CD14-positive monocyte (primary cell): ENCODE results near the gene TAC4. TPM values are rescaled to one million over a fixed set of nuclear protein-coding genes. Genes with fewer than 3 reads are reported as not detected.
A peak's percentile ranks its signal among the peaks of the same experiment; 100 is the strongest.

Source experiments
- DNase-seq, 3 donors: peaks; one replicate each; pipeline ENCODE4 v3.0.0-alpha.2; 2011 to 2022
- H2AFZ ChIP-seq: 2 replicates; pipeline ENCODE4 v1.6.0; 2012; ENCODE audit warnings: mild to moderate bottlenecking, low read depth, low read length, inconsistent platforms; ENCODE audit not compliant: insufficient read depth, poor library complexity, severe bottlenecking
- H3K27ac ChIP-seq, 2 donors: 1 replicate in 1 of 2; 2 replicates in 1 of 2; pipeline ENCODE4 v1.5.1; 2012 to 2013; ENCODE audit warnings: low read length in 2 of 2, control low read depth in 1 of 2, inconsistent platforms in 1 of 2, low read depth in 1 of 2, mild to moderate bottlenecking in 1 of 2
- H3K27me3 ChIP-seq, 2 donors: one replicate each; pipeline versions ENCODE4 v1.6.0 to v1.6.1; 2011 to 2013; ENCODE audit warnings: low read length in 2 of 2; ENCODE audit not compliant: control insufficient read depth in 2 of 2, insufficient read depth in 2 of 2
- H3K36me3 ChIP-seq, 2 donors: replicated peaks in 1 of 2; 1 replicate in 1 of 2; 2 replicates in 1 of 2; pipeline versions ENCODE4 v1.5.1 to v1.6.1; 2012 to 2013; ENCODE audit warnings: low read length in 2 of 2, control low read depth in 1 of 2, inconsistent platforms in 1 of 2, mild to moderate bottlenecking in 1 of 2; ENCODE audit not compliant: insufficient read depth in 2 of 2, control insufficient read depth in 1 of 2
- H3K4me1 ChIP-seq, 2 donors: 1 replicate in 1 of 2; 2 replicates in 1 of 2; pipeline versions ENCODE4 v1.5.1 to v1.6.1; 2012 to 2013; ENCODE audit warnings: low read length in 2 of 2, control low read depth in 1 of 2, inconsistent platforms in 1 of 2, mild to moderate bottlenecking in 1 of 2, moderate library complexity in 1 of 2; ENCODE audit not compliant: insufficient read depth in 2 of 2, control insufficient read depth in 1 of 2
- H3K4me2 ChIP-seq: replicated peaks from 2 replicates; pipeline ENCODE3; 2012; ENCODE audit warnings: low read length, moderate library complexity, mild to moderate bottlenecking; ENCODE audit not compliant: poor library complexity, severe bottlenecking; ENCODE audit errors: extremely low read depth
- H3K4me3 ChIP-seq, 3 experiments: fragments of 200-600 bp in 1 of 3; sonication (generic) in 1 of 3; replicated peaks in 1 of 3; 1 replicate in 2 of 3; 2 replicates in 1 of 3; pipeline ENCODE4 v1.5.1; 2011 to 2013; ENCODE audit warnings: low read length in 3 of 3, mild to moderate bottlenecking in 3 of 3, control low read depth in 2 of 3, low read depth in 2 of 3, inconsistent platforms in 1 of 3, moderate library complexity in 1 of 3
- H3K79me2 ChIP-seq: 2 replicates; pipeline ENCODE4 v1.6.0; 2012; ENCODE audit warnings: mild to moderate bottlenecking, control low read depth, inconsistent platforms, low read length, moderate library complexity; ENCODE audit not compliant: insufficient read depth
- H3K9ac ChIP-seq: 2 replicates; pipeline ENCODE4 v1.6.0; 2017; ENCODE audit warnings: low read length, mild to moderate bottlenecking; ENCODE audit not compliant: insufficient read depth, poor library complexity, severe bottlenecking
- H3K9me3 ChIP-seq, 2 donors: replicated peaks in 1 of 2; 1 replicate in 1 of 2; 2 replicates in 1 of 2; pipeline versions ENCODE4 v1.5.1 to v1.6.1; 2012 to 2013; ENCODE audit warnings: low read length in 2 of 2, control low read depth in 1 of 2; ENCODE audit not compliant: control insufficient read depth in 1 of 2, insufficient read depth in 1 of 2
- H4K20me1 ChIP-seq: 2 replicates; pipeline ENCODE4 v1.6.0; 2012; ENCODE audit warnings: mild to moderate bottlenecking, low read length, control low read depth, moderate library complexity; ENCODE audit not compliant: insufficient read depth
- H3K27ac Mint-ChIP-seq, 7 donors: one replicate each; pipeline ENCODE4 v1.8.0; 2020; ENCODE audit warnings: mild to moderate bottlenecking in 7 of 7, mixed read lengths in 7 of 7, moderate library complexity in 6 of 7, inconsistent platforms in 2 of 7
- H3K27me3 Mint-ChIP-seq, 3 donors: one replicate each; pipeline ENCODE4 v1.8.0; 2021 to 2022; ENCODE audit warnings: low read depth in 3 of 3, mild to moderate bottlenecking in 3 of 3, mixed read lengths in 3 of 3, moderate library complexity in 3 of 3, inconsistent platforms in 1 of 3
- H3K36me3 Mint-ChIP-seq, 2 donors: one replicate each; pipeline ENCODE4 v1.8.0; 2020; ENCODE audit warnings: mixed read lengths in 2 of 2, inconsistent platforms in 1 of 2, mild to moderate bottlenecking in 1 of 2
- H3K4me1 Mint-ChIP-seq: one replicate; pipeline ENCODE4 v1.8.0; 2020; ENCODE audit warnings: mild to moderate bottlenecking, mixed read lengths
- H3K4me3 Mint-ChIP-seq, 2 donors: one replicate each; pipeline ENCODE4 v1.8.0; 2020; ENCODE audit warnings: mild to moderate bottlenecking in 2 of 2, mixed read lengths in 2 of 2, moderate library complexity in 1 of 2
- H3K9me3 Mint-ChIP-seq, 7 donors: one replicate each; pipeline ENCODE4 v1.8.0; 2020 to 2022; ENCODE audit warnings: mixed read lengths in 7 of 7, mild to moderate bottlenecking in 6 of 7, moderate library complexity in 6 of 7, inconsistent platforms in 2 of 7
- WGBS: methylation state at CpG from one replicate; pipeline ENCODE4 v1.1.5; 2013; ENCODE audit warnings: missing lambda C conversion rate; ENCODE audit not compliant: insufficient coverage; 5-methylcytosine and 5-hydroxymethylcytosine counted together
- intact Hi-C, 2 donors: fragments of 100-400 bp; cut with micrococcal nuclease; formaldehyde crosslinking; loops; one replicate each; pipeline versions ENCODE4 v1.15.0 to v1.15.1; 2023
- polyA plus RNA-seq, 3 donors: library from polyadenylated mRNA; depleted of rRNA in 1 of 3; unstranded in 2 of 3; stranded (reverse) in 1 of 3; fragments of 300-500 nt in 2 of 3; fragments of >200 nt in 1 of 3; fragmentation: Illumina TruSeq in 2 of 3; gene quantifications; 1 replicate in 2 of 3; 2 replicates in 1 of 3; pipeline ENCODE4 v1.2.3, GENCODE V29; 2012 to 2021
- TF ChIP-seq, protein P1 (sequence below): fragments of 200-600 bp; IDR thresholded peaks from one replicate; pipeline ENCODE4 v1.8.0; 2022; ENCODE audit warnings: antibody characterized with exemption, mild to moderate bottlenecking

TAC4 gene
- polyA plus RNA-seq, 3 donors = not detected

DNA sequence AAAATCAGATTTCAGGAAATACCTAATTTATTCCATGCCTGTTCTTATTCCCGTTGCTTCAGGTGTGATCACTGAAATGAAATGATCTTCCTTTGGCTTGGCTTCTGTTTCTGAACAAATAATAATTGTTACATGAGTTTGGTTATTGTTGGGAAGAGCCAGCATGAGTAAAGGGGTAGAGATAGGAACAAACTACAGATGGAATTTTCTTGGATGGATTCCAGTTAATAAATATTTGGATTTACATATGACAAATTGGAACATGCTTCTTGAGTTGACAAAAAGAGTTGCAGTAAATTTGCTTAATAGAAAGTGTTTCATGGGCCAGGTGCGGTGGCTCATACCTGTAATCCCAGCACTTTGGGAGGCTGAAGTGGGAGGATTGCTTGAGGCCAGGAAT is 28.2 kb downstream of the TAC4 start:
- peaks cover 20% of the 10 kb centered on the region for H4K20me1 ChIP-seq
- Mint-ChIP-seq H3K36me3 (peaks cover 72 to 94% of the 10 kb centered on the region in 2 donors), H3K9me3 (no peaks in the 10 kb centered on the region), H3K4me1 (peaks cover 7% of the 10 kb centered on the region), H3K27me3 (no peaks in the 10 kb centered on the region), H3K4me3 (no peak overlapping the region), H3K27ac (no peak overlapping the region)
- no peak overlapping the region for H2AFZ ChIP-seq
- intact Hi-C loops = no loop called here
- TF ChIP-seq, protein P1, sequence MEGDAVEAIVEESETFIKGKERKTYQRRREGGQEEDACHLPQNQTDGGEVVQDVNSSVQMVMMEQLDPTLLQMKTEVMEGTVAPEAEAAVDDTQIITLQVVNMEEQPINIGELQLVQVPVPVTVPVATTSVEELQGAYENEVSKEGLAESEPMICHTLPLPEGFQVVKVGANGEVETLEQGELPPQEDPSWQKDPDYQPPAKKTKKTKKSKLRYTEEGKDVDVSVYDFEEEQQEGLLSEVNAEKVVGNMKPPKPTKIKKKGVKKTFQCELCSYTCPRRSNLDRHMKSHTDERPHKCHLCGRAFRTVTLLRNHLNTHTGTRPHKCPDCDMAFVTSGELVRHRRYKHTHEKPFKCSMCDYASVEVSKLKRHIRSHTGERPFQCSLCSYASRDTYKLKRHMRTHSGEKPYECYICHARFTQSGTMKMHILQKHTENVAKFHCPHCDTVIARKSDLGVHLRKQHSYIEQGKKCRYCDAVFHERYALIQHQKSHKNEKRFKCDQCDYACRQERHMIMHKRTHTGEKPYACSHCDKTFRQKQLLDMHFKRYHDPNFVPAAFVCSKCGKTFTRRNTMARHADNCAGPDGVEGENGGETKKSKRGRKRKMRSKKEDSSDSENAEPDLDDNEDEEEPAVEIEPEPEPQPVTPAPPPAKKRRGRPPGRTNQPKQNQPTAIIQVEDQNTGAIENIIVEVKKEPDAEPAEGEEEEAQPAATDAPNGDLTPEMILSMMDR = no peak
- 88% methylated on average over 1 of the region's 2 CpGs for WGBS
- H3K9me3 ChIP-seq = no peaks in the 10 kb centered on the region
- H3K79me2 ChIP-seq = peaks cover 21% of the 10 kb centered on the region
- H3K36me3 ChIP-seq = peaks cover 91 to 99% of the 10 kb centered on the region in 2 donors
- no peak overlapping the region for H3K4me3 ChIP-seq
- no peak overlapping the region for H3K9ac ChIP-seq
- no peak overlapping the region for H3K4me2 ChIP-seq
- no peak for DNase-seq
- no peak overlapping the region for H3K27ac ChIP-seq
- peaks cover 5 to 6% of the 10 kb centered on the region in 2 donors for H3K4me1 ChIP-seq
- H3K27me3 ChIP-seq = no peaks in the 10 kb centered on the region

DNA sequence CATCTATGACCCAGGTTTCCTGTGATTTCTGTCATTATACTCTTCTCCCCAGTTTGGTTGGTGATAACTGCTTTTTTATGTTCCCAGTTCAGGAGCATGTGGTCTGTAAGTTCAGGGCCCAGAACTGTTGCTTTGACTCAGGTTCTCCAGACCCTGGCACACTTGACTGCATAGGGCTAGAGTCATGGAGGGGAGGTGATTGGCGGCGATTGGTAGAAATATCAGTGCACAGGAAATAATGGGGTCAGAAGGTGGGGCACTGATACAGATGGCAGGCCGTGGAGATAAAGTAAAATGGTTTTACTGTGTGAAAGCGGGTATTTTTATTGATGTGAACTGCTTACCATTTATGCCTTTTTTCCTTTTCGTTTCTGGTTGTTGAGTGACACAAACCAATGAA is 28.7 kb downstream of the TAC4 start:
- TF ChIP-seq, protein P1 = no peak
- no peak overlapping the region for H3K4me3 Mint-ChIP-seq

More for the DNA sequence above, 28.7 kb downstream of the TAC4 start:
- 100% methylated on average over 2 of the region's 5 CpGs for WGBS
- no peak for DNase-seq
- Mint-ChIP-seq H3K36me3 (peaks cover 74 to 94% of the 10 kb centered on the region in 2 donors), H3K27ac (peak overlapping the region in 2 of 7 donors; percentile 3 to 10), H3K4me1 (peaks cover 7% of the 10 kb centered on the region), H3K27me3 (no peaks in the 10 kb centered on the region), H3K9me3 (no peaks in the 10 kb centered on the region)
- Histone ChIP-seq H3K36me3 (peaks cover 92 to 99% of the 10 kb centered on the region in 2 donors), H3K27ac (no peak overlapping the region), H3K4me1 (peaks cover 5 to 6% of the 10 kb centered on the region in 2 donors), H4K20me1 (peaks cover 24% of the 10 kb centered on the region), H3K4me2 (no peak overlapping the region), H3K79me2 (peaks cover 22% of the 10 kb centered on the region), H2AFZ (no peak overlapping the region), H3K27me3 (no peaks in the 10 kb centered on the region), H3K9ac (no peak overlapping the region), H3K9me3 (no peaks in the 10 kb centered on the region), H3K4me3 (no peak overlapping the region)
- intact Hi-C loops = no loop called here
